ENCODE results near the gene HDGFL2. TPM values are rescaled to one million over a fixed set of nuclear protein-coding genes. Genes with fewer than 3 reads are reported as not detected.

The HDGFL2 gene
- total RNA-seq, 1 experiment from 2014 or later: 75.2 TPM

GRCh38 chr19:4499855-4500254 is 27.8 kb downstream of the HDGFL2 start:
- H3K4me2 ChIP-seq (ENCODE audit: low read length): no peak overlapping the region
- no peak overlapping the region for H3K27ac ChIP-seq (ENCODE audit: low read depth, low read length)
- H2AFZ ChIP-seq (ENCODE audit: low read depth, low read length, poor library complexity, severe bottlenecking): no peak overlapping the region
- intact Hi-C loops (cut with micrococcal nuclease): no loop called here
- no peak for ATAC-seq
- TF ChIP-seq FOSL1 (IDR thresholded peaks at IDR 0.05; ENCODE audit: low read depth) (no peak), ELF1 (IDR thresholded peaks at IDR 0.05; ENCODE audit: borderline replicate concordance, low read depth) (no peak), POLR2A (IDR thresholded peaks at IDR 0.05; ENCODE audit: borderline replicate concordance, extremely low read depth, insufficient read depth, insufficient read length) (no peak), SIN3A (IDR thresholded peaks at IDR 0.05; ENCODE audit: low read depth) (no peak), CEBPB (IDR thresholded peaks at IDR 0.05; ENCODE audit: low read depth) (no peak), SP1 (IDR thresholded peaks at IDR 0.05; ENCODE audit: low read depth) (no peak), EGR1 (IDR thresholded peaks at IDR 0.05; ENCODE audit: low read depth) (no peak), EZH2phosphoT487 (IDR thresholded peaks at IDR 0.05; ENCODE audit: borderline replicate concordance) (no peak), ZNF274 (IDR thresholded peaks at IDR 0.05; ENCODE audit: low read depth, low read length) (no peak), SRF (IDR thresholded peaks at IDR 0.05; ENCODE audit: low read depth) (no peak), ZBTB33 (IDR thresholded peaks at IDR 0.05; ENCODE audit: extremely low read depth, insufficient replicate concordance, low read length) (no peak), ZFX (IDR thresholded peaks at IDR 0.05) (no peak), YY1 (IDR thresholded peaks at IDR 0.05; ENCODE audit: extremely low read depth, insufficient replicate concordance, low read depth, low read length) (no peak), TCF7L2 (IDR thresholded peaks at IDR 0.05; ENCODE audit: borderline replicate concordance, extremely low read depth, insufficient read depth, insufficient read length) (no peak), POLR2AphosphoS5 (IDR thresholded peaks at IDR 0.05; ENCODE audit: low read depth, low read length) (no peak)
- ChIA-PET RAD21 (ENCODE audit: low non-redundant PET in 1 of 2, low total read pairs in 2 of 2, uncharacterized antibody in 2 of 2, unreplicated experiment in 2 of 2) (no interaction called here), POLR2A (no interaction called here), CTCF (no interaction called here)
- no TSS peak for BruUV-seq (replicated peaks)
- no peaks in the 10 kb centered on the region for H3K27me3 ChIP-seq (ENCODE audit: insufficient read depth, low read length)
- H3K36me3 ChIP-seq (ENCODE audit: control insufficient read depth in 1 of 2, insufficient read depth in 2 of 2, low read length in 2 of 2): peaks cover 0 to 15% of the 10 kb centered on the region in 2 experiments; a peak in 2 of 4 replicates
- no peak for DNase-seq (ENCODE audit: low read depth, low spot score)
- H3K9me2 ChIP-seq (ENCODE audit: insufficient read depth): no peaks in the 10 kb centered on the region
- no peaks in the 10 kb centered on the region for H3K9me3 ChIP-seq (ENCODE audit: control insufficient read depth in 1 of 2, insufficient read depth in 1 of 2, low read depth in 1 of 2, low read length in 2 of 2)
- no peak overlapping the region for H3K9ac ChIP-seq (ENCODE audit: low read length)
- H3K79me2 ChIP-seq (ENCODE audit: insufficient read depth, low read length): no peaks in the 10 kb centered on the region
- no peak overlapping the region for H3K4me3 ChIP-seq (replicated peaks in 1 of 2; ENCODE audit: low read depth in 1 of 2, low read length in 2 of 2)
- no peaks in the 10 kb centered on the region for H4K20me1 ChIP-seq (ENCODE audit: insufficient read depth)
- peaks cover 0 to 3% of the 10 kb centered on the region in 2 experiments; a peak in 2 of 4 replicates for H3K4me1 ChIP-seq (ENCODE audit: control insufficient read depth in 1 of 2, insufficient read depth in 2 of 2, low read length in 2 of 2)
